Fibroblast of lung (primary cell): ENCODE measurements around the gene EEFSEC. TPM values are rescaled to one million over a fixed set of nuclear protein-coding genes. Genes with fewer than 3 reads are reported as not detected.

Source experiments
- DNase-seq, 2 donors: peaks; one replicate each; pipeline versions ENCODE4 v3.0.0 to v3.0.0-alpha.2; 2010; ENCODE audit warnings: low read depth in 2 of 2
- H2AFZ ChIP-seq: 2 replicates; pipeline ENCODE4 v1.5.1; 2012; ENCODE audit warnings: low read length, control low read depth, inconsistent platforms
- H3K27ac ChIP-seq: 2 replicates; pipeline ENCODE4 v1.5.1; 2011; ENCODE audit warnings: low read length, control low read depth; ENCODE audit not compliant: insufficient read depth
- H3K27me3 ChIP-seq: 2 replicates; pipeline ENCODE4 v1.5.1; 2011; ENCODE audit warnings: mild to moderate bottlenecking, low read length; ENCODE audit not compliant: control insufficient read depth, insufficient read depth
- H3K36me3 ChIP-seq: 2 replicates; pipeline ENCODE4 v1.5.1; 2011; ENCODE audit warnings: low read length; ENCODE audit not compliant: control insufficient read depth, insufficient read depth
- H3K4me1 ChIP-seq: 2 replicates; pipeline ENCODE4 v1.5.1; 2011; ENCODE audit warnings: low read length; ENCODE audit not compliant: control insufficient read depth, insufficient read depth; ENCODE audit errors: extremely low read depth
- H3K4me2 ChIP-seq: 2 replicates; pipeline ENCODE4 v1.5.1; 2011; ENCODE audit warnings: low read length, control low read depth; ENCODE audit not compliant: insufficient read depth; ENCODE audit errors: extremely low read depth
- H3K4me3 ChIP-seq, 4 experiments: fragments of 200-600 bp in 1 of 4; sonication (generic) in 1 of 4; replicated peaks in 1 of 4; 2 replicates each; pipeline ENCODE4 v1.5.1; 2011 to 2016; ENCODE audit warnings: low read length in 4 of 4, low read depth in 3 of 4, mild to moderate bottlenecking in 3 of 4, control low read depth in 2 of 4, inconsistent platforms in 1 of 4, mixed read lengths in 1 of 4; ENCODE audit not compliant: insufficient read depth in 1 of 4; ENCODE audit errors: control extremely low read depth in 1 of 4
- H3K79me2 ChIP-seq: 2 replicates; pipeline ENCODE4 v1.5.1; 2012; ENCODE audit warnings: mild to moderate bottlenecking, low read length, inconsistent platforms; ENCODE audit not compliant: control insufficient read depth, insufficient read depth
- H3K9ac ChIP-seq: 2 replicates; pipeline ENCODE4 v1.5.1; 2011; ENCODE audit warnings: mild to moderate bottlenecking, low read length, control low read depth; ENCODE audit not compliant: insufficient read depth
- H3K9me3 ChIP-seq: 2 replicates; pipeline ENCODE4 v1.5.1; 2012; ENCODE audit warnings: low read depth, low read length; ENCODE audit not compliant: control insufficient read depth, insufficient read depth
- H4K20me1 ChIP-seq: 2 replicates; pipeline ENCODE4 v1.5.1; 2011; ENCODE audit warnings: low read length; ENCODE audit not compliant: control insufficient read depth, insufficient read depth; ENCODE audit errors: extremely low read depth
- EZH2 ChIP-seq: IDR thresholded peaks from 2 replicates; pipeline ENCODE4 v1.5.1; 2012; ENCODE audit warnings: low read length, control low read depth, mild to moderate bottlenecking; ENCODE audit errors: missing control alignments
- polyA plus RNA-seq, 2 donors: library from polyadenylated mRNA; depleted of rRNA in 1 of 2; stranded (reverse) in 1 of 2; unstranded in 1 of 2; fragments of >200 nt; gene quantifications; 2 replicates each; pipeline ENCODE4 v1.2.1, GENCODE V29; 2011 to 2012; ENCODE audit warnings: missing spikeins in 1 of 2
- total RNA-seq: library from RNA; depleted of rRNA; stranded (reverse); fragments of >200 nt; gene quantifications from 2 replicates; pipeline ENCODE4 v1.2.1, GENCODE V29; 2014
- TF ChIP-seq, protein P1 (sequence below), 2 donors: IDR thresholded peaks in 1 of 2; conservative IDR thresholded peaks in 1 of 2; 1 replicate in 1 of 2; 2 replicates in 1 of 2; pipeline ENCODE4 v1.5.1; 2011 to 2012; ENCODE audit warnings: low read length in 2 of 2, control low read depth in 1 of 2, inconsistent platforms in 1 of 2, low read depth in 1 of 2, mild to moderate bottlenecking in 1 of 2

EEFSEC gene
- total and polyA plus RNA-seq, 2 donors (not counting 1 experiment from before 2014, with no cell fraction given), result 2.6 to 5.0 TPM

DNA sequence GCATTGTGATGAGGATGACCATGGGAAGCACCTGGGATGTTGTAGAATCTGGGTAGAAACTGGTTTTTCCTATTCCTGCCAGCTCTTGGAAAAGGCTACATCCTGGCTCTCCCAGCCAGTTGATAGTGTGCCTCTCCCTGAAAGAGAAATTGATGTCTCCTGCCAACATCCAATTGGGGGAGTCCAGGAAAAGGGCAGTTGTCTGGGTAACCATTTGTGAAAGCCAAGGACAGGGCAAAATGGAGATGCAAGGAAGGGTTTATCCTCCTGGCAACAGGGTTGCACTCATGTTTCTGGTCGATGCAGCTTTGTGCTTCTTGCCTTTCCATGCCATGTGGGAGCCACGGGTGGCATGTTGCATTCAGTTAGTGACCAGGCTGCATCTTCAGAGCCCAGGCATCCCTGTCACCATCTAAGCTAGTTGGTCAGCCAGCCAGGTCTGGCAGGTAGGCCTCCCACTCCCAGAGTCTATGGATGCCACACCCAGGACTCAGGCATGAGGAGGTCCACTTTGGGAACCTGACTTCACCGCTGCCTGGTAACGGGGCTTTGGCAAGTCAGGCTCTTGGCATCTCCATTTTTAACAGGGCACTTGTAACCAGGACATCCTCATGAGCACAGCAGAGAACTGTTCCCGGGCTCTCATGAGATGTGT lies 159.9 kb downstream of the EEFSEC start:
- Histone ChIP-seq H3K79me2 (no peaks in the 10 kb centered on the region), H3K36me3 (no peaks in the 10 kb centered on the region), H3K9me3 (no peaks in the 10 kb centered on the region), H3K4me1 (no peaks in the 10 kb centered on the region), H3K27ac (no peak overlapping the region), H2AFZ (no peak overlapping the region), H3K4me2 (no peak overlapping the region), H3K9ac (no peak overlapping the region), H4K20me1 (no peaks in the 10 kb centered on the region), H3K27me3 (no peaks in the 10 kb centered on the region), H3K4me3 (no peak overlapping the region)
- no peak for TF ChIP-seq EZH2
- TF ChIP-seq, protein P1, sequence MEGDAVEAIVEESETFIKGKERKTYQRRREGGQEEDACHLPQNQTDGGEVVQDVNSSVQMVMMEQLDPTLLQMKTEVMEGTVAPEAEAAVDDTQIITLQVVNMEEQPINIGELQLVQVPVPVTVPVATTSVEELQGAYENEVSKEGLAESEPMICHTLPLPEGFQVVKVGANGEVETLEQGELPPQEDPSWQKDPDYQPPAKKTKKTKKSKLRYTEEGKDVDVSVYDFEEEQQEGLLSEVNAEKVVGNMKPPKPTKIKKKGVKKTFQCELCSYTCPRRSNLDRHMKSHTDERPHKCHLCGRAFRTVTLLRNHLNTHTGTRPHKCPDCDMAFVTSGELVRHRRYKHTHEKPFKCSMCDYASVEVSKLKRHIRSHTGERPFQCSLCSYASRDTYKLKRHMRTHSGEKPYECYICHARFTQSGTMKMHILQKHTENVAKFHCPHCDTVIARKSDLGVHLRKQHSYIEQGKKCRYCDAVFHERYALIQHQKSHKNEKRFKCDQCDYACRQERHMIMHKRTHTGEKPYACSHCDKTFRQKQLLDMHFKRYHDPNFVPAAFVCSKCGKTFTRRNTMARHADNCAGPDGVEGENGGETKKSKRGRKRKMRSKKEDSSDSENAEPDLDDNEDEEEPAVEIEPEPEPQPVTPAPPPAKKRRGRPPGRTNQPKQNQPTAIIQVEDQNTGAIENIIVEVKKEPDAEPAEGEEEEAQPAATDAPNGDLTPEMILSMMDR (conservative IDR thresholded peaks at IDR 0.05 in 1 of 2, IDR thresholded peaks at IDR 0.05 in 1 of 2; ENCODE audit: low read depth in 1 of 2, low read length in 2 of 2), result no peak
- DNase-seq, result no peak

DNA sequence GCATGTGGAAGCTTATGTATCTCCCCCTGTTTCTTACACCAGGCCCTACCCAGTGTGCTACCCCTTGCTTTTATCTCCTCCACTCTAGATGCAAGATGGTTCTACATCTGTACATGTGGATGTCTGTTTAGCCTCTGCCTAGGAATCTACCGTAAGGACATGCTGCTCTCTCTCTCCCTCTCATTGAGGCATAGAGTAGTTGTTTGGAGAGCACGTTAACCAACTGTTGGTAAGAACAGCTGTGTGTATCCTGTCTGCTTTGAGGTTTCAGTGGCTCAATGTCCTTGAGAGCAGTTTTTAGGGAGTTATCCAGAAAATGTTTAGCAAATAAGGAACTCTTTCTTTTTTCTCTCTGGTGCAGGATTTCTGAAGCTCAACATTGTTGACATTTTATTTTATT lies 160.7 kb downstream of the EEFSEC start:
- no peak overlapping the region for H3K4me2 ChIP-seq
- H3K36me3 ChIP-seq, result no peaks in the 10 kb centered on the region
- TF ChIP-seq EZH2, result no peak
- TF ChIP-seq, protein P1 (conservative IDR thresholded peaks at IDR 0.05 in 1 of 2, IDR thresholded peaks at IDR 0.05 in 1 of 2; ENCODE audit: low read depth in 1 of 2, low read length in 2 of 2), result no peak
- no peak for DNase-seq
- H3K79me2 ChIP-seq, result no peaks in the 10 kb centered on the region
- H3K27ac ChIP-seq, result no peak overlapping the region
- H3K9ac ChIP-seq, result no peak overlapping the region
- no peaks in the 10 kb centered on the region for H3K9me3 ChIP-seq
- H2AFZ ChIP-seq, result no peak overlapping the region
- H4K20me1 ChIP-seq, result no peaks in the 10 kb centered on the region
- no peak overlapping the region for H3K4me3 ChIP-seq
- H3K4me1 ChIP-seq, result no peaks in the 10 kb centered on the region
- no peaks in the 10 kb centered on the region for H3K27me3 ChIP-seq

DNA sequence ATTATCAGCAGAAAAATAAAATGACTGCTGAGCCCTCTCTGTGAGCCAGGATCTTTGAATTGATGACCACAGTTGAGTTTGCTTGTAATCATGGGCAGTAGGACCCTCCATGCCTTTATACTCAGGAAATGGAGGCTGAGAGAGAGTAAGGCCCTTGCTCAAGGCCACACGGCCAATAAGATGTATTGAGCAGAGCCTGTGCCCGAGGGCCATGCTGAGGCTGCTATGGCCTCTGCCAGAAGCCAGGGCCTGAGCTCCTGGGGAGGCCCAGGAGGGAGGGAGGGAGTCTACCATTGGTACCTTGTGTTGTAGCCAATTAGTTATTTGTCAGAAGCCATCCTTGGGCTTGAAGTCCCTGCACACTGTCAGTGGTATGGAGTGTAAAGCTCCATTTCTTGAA lies 162.0 kb downstream of the EEFSEC start:
- Histone ChIP-seq H3K36me3 (no peaks in the 10 kb centered on the region), H3K4me1 (no peaks in the 10 kb centered on the region), H4K20me1 (no peaks in the 10 kb centered on the region), H2AFZ (no peak overlapping the region), H3K4me2 (no peak overlapping the region), H3K27me3 (no peaks in the 10 kb centered on the region), H3K9me3 (no peaks in the 10 kb centered on the region), H3K27ac (no peak overlapping the region), H3K4me3 (no peak overlapping the region), H3K9ac (no peak overlapping the region), H3K79me2 (no peaks in the 10 kb centered on the region)
- TF ChIP-seq EZH2, result no peak
- TF ChIP-seq, protein P1 (conservative IDR thresholded peaks at IDR 0.05 in 1 of 2, IDR thresholded peaks at IDR 0.05 in 1 of 2; ENCODE audit: low read depth in 1 of 2, low read length in 2 of 2), result no peak
- DNase-seq, result no peak
